Stimulated activated CD4-positive, alpha-beta T cell treated with anti-CD3 and anti-CD28 coated beads, Interleukin-15, amount 100 ng/mL, for 48 hours (primary cell): ENCODE data around the gene CACNA1D.

Source experiments
- DNase-seq, 2 donors: peaks; one replicate each; pipeline ENCODE4 v3.0.0-alpha.2; 2020; ENCODE audit warnings: low read depth in 2 of 2

CACNA1D gene

DNA sequence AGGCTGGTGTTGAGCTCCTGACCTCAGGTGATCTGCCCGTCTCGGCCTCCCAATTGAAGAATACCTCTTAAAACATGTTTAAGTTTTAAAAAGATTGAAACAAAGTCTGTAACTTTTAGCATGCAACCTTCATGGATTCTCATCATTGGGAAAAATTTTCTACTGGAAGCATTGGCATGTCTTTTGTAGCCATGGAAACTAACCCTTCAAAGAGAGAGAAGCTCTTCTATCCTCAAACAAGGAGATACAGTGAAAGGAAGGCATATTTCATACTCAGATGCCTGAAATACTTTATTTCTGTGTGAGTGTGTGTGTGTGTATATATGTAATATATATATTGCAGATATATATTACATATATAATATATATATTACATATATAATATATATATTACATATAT is 196.9 kb downstream of the CACNA1D start:
- DNase-seq = no peak

DNA sequence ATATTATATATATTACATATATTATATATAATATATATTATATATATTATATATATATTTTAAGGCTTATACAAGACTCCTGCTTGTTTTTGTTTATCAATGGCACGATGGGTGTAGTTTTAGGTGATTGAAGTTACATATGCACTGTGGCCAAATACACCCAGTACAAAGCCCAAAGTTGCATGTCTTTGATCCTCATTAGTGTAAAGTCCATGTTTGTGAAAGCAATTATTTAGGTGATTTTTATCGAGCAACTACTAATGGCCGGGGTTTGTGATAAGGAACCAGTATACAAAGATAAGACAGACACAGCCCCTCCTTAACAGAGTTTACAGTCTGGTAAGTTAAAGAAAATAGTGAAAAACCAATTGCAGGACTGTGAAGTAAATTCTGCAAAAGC is 197.5 kb downstream of the CACNA1D start:
- DNase-seq = no peak

DNA sequence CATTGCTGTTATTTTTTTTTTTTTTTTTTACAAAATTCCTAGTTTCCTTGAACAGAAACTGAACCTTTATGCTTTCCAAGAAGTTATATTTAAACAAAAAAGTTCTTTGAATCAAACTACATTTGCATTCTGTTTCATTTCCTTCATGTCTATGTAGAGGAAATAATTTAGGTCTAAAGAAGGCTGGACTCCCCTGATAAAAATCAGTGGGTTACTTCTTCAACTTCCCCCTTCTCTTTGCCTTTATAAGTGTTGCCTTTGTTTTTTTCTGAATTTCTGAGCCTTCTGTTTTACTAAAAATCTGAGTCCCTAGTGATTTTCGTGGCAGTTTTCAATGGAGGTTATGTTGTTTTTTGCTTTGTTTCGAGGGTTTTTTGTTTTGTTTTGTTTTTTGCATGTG is 199.0 kb downstream of the CACNA1D start:
- no peak for DNase-seq

DNA sequence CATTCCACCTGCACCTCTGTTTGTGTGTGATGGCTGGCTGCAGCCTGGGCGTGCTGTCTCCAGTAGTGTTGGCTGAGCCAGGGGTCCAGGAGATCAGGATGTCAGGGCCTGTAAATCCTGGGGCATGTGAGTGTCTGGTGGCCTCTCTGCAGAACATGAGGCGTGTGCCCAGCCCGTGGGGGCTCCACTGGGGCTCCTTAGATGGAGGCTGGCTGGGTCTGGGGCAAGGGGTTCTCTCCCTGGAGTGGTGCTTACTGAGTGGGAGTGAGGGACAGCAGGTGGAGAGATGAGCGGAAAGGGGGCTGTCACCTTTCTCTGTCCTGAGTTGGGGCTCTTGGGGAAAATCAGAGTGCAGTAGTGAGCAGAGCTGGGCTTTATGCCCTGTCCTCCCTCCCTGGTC is 199.6 kb downstream of the CACNA1D start:
- no peak for DNase-seq

DNA sequence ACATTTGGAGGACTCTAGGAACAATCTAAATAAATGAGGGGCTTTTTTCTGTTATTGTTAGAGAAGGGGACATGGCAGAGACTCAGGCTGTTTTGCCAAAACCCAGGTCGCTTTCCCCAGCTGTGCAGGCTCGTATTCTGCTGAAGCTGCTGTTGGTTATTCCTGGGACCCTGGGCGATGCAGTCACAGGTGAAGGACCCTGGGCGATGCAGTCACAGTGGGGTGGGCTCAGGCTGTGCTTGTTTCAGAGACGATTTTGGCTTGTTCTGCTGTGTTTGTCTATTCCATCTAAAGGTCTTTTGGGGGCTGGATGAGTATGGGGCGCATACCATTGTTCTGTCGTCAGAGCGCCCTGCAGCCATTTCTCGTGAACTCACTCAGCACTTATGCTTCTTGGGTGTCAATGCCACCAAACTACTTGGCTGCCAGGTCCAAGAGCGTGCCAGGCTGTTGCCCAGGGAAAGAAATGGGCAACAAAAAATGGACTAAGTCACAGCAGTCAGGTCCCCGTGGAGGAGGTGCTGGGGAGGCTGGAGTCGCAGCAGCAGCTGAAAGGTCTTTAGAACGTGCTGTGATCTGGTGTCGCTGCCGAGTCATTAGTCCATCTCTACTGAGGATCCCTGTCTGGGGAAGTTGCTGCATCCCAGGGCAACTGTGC is 200.4 kb downstream of the CACNA1D start:
- no peak for DNase-seq

DNA sequence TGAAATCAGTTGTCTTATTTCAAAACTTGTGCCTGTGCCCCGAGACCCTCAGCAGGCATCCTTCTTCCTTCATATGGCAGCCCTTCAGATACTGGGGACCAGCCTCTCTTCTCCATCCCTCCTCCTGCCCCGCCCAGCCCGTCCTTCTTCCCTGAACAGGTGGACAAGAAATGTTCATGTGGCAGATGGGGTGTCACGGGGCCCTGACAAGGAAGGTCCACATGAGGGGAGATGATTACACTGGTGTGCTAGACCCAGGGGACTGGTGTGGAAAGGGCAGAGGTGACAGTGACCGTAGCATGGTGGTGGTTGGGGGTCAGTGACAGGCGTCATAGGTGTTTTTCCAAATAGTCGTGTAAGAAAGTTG is 200.9 kb downstream of the CACNA1D start:
- no peak for DNase-seq

DNA sequence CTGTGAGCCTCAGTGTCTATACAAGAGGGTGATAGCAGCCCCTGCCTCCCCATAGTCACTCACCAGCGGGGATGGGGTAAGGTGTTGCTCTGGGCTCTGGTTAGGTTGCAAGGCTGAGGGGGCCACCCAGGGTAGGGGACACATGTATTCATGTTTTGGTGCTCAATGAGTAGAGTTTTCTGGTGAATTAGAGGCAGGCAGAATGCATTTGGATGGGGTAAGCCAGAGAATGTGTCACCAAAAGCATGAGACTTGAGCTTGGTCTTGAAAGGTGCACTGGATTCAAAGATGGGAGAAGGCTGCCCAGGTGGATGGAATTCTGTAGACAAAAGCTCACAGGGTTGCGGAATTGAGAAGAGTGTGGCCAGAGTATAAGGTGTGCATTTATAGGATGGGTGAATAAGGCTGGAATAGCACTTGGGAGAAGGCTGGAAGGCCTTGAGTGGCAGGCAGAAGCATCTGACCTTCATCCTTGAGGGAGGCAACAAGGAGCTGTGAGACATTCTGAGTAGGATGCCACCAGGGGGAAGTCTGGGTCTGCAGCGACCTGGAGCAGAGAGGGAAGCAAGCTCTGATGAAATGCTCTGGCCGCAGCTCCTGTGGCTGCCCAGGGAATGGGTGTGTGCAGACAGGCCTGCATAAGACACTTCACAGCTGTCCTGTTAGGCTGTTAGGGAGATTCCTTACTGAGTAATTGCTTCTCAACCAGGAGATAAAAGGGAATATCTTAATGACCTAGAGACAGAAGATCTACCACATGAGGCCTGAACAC is 202.2 kb downstream of the CACNA1D start:
- no peak for DNase-seq

DNA sequence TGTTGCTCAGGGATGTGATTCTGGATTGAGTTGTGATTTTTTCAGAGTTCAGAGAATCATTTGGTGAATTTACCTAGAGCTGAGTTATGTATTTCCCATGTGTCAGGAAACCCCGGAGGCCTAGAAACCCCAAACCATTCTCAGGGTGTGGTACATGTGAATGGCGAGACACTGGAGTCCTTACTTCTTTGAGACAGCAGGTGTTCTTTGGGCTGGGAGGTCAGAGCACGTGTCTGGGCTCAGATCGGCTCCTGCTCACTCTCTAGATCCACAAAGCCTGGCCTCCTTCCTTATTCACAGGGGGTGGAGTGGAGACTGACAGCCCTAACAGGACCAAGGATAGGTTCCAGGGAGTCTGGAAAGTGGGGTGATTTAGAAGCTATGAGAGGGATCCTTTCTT is 206.0 kb downstream of the CACNA1D start:
- no peak for DNase-seq

DNA sequence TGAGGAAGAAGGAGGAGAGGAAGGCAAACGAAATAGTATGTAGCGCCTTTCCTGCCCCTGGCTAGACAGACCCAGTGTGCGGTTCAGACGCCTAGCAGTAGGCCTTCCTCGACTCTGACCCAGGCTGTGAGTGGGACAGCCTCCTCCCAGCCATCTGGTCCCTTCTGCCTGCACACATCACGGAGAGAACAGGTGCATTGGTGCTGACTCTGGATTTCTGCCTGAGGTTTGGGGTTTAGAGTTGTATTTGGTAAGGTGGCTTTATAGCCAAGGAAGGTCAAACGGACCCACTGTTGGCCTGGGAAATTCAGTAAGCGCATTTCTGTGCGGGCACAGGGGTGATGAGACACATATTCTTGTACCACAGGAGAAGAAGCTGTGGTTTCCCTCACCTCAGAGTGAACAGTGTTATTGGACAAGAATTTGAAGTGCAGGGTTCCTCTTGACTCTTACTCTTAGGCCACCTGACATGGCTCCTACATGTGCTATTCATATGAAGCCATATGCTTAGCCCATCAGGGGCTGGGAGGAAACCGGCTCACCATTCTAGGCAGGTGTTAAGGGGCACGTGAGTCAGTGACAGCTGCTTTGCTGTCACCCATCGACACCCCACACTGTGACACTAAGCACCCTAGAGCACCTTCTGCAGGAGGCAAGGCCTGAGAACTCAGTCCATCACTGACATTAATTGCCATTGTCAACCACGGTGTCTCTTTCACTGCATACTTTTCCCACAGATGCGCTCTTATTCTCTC is 208.5 kb downstream of the CACNA1D start:
- no peak for DNase-seq

DNA sequence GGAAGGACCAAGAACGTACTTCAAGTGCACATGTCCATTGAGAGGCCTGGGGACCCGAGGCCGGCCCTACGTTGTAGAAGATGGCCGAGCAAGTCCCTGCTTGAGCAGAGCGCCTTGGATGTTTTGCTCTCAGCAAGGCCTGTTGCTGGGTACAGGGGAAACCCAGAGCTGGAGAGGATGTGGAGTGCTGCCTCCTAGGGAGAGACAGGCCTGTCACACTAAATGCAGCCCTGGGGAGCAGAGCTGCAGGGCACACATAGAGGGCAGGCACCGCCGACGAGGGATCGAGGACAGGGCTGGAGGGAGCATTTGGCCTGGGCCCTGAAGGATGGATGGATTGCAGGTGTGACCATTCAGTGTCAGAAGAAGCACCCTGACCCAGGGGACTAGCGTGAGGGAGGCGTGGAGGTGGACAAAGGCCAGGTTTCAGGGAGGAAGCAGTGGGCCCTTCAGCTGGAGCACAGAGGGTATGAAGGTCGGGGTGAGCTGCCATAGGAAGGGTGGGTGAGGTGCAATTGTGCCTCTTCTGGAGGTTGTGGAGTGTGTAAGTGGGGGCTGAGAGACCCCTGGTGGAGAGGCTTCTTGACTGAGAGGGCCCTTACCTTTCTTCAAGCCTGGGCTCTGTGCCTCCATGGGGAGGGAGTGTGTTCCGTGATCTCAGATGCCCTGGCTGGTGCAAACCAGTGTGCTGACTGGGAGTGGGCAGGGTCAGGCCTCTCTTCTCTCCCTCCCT is 209.4 kb downstream of the CACNA1D start:
- DNase-seq = no peak

DNA sequence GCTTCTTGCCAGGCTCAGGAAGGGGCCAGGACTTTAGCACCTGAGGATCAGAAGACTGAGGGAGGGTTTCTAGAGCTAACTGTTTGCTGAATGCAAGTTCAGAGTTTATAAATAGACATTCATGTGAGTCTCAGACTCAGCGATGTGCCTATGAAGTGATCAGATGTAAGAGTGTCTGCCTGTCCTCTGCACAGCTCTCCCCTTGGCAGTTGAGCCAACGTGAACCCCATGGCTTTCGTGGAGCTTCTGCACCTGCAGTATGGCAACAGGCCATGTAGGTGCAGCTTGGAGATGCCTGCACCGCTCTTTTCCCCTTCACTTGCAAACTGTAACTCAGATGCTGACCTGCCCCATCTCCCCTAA is 209.9 kb downstream of the CACNA1D start:
- no peak for DNase-seq

DNA sequence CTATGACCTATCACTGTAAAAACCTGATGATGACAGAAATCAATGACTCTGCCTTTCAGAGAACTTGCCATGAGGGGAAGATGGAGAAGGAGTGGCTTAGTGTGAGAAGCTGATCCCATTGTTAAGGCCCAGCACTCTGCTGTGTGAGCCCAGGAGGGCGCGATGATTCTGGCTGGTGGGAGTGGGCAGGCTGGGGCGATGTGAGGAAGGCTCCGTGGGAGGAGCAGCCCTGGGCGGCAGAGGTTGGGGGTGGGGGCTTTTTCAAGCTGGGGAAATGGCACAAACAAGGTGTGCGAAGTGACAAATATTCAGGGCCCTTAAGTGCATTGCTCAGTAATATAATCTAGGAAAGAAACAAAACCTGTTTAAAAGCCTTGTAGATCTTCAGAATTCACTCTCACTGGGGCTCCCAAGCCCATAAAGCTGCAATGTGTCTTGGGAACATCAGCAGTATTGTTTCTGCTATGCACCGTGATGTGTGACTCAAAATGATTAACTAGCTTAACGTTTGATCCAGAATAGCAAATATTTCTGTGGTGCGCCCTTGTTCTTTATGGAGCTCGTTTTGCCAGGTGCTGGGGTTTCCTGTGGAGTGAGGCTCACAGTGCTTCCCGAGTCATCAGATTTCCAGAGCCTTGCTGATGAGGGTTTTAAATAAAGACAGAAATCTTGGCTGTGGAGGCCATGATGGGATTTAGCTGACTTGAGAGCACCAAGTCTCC is 210.8 kb downstream of the CACNA1D start:
- DNase-seq = no peak

DNA sequence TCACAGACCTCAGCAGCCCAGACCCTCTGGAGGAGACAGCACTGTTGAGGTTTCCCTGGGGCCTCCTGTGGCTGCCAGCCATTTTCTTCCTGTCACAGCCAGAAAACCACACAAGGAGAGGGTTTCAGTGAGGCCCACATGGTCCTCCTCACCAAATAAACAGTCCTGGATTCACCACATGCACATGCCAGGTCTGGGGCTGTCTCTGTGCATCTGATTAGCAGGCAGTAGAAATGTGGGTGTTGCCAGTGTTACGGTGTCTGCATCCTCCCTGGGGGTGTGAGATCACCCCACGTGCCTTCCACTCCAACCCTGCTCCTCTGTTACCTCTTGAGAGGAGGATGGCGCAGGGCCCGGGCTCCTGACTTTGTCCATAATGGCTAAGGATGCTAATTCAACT is 211.4 kb downstream of the CACNA1D start:
- DNase-seq = no peak

DNA sequence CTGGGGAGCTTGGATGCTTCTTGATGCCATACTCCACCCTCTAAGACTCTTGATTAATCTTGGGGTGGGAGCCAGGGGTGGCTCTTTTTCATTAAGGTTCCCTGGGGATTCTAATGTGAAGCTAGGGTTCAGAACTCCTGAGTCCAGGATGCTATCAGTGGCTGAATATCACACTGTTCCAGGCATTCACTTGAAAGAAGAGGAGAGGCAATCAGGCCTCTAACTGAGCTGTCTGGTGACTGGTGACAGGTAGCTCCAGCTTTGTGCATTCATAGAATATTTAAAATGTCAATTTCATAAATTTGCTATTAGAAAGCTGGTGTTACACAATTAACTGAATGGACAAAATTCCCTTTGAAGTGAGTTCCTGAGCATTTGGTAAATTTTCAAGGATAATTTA is 212.8 kb downstream of the CACNA1D start:
- no peak for DNase-seq

DNA sequence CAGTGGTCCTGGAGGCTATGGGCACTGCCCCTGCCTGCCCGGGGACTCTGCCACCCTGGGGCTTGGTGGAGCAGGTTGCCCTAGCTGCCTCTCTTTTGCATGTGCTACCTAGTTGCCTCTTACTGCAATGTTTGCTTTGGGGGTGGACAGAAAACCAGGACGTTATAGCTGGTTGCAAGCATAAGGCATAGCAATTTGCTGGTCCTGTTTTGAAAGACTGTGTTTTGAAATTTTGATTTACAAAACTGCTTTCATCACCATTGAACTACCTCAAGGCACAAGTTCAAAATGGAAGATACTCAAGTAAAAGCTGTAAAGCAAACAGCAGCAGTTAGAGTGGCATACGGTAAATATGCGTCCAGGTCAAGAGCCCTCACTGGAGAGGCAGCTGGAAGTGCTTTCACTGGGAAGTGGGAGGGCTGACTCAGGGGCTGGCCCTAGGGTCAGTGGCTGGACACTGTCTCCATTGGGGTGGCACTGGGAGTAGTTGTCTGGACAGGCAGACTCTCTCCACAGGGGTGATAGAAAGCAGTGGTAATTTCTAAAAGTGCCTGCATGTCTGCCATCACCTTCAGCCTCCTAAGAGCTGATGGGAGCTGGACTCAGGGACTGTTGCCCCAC is 213.7 kb downstream of the CACNA1D start:
- no peak for DNase-seq

DNA sequence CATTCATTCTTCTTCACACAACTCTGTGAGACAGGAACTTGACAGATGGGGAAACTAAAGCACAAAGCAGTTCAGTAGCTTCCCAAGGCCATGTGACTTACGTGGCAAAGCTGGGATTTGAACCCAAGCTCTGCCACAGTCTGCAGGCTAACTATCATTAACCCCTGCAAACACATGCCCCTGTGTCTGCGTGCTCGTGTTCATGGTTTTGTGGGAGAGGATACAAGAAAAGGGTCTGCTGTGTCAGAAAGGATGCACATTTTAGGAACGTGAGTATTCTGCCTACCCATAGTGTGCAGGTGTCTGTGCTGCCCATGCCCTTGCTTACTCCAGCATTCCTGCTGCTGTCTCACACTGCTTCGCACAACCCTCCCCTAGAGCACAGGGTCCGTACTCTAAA is 214.8 kb downstream of the CACNA1D start:
- DNase-seq = no peak

DNA sequence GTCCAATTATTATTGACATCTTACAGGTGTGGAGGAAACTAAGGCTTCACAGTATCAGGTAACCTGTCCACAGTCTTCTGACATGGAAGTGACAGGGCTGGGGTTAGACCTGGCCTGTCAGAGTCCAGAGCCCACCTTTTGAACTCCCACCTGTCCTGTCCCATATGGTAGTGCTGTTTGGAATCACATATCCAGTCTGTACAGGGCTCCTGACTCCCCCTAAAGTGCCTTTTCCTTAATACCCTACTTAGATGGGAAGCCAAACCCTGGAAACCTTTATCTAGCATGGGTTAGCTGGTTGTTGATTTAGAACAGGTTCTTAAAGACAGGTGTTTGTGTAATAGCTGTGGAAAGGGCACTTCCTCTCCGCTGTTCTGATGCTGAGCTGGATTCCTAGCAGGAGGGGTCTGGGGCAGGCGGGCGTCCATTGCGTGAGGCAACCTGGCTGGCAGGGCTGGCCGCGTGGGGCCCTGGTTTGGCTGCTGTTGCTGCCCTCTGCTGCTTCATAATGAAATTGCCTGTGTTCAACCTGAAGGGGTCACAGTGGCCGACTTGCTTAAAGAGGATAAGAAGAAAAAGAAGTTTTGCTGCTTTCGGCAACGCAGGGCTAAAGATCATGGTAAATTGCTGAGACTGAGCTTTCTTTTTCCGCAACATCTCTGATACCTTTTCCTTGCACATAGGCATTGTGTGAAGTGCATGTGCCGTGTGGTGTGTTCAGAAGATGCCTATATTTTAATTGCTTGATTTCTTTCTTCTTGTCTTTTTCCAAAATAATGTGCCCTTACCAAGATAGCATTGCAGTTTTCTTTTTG is 215.7 kb downstream of the CACNA1D start:
- DNase-seq = peak; percentile 33 to 45

DNA sequence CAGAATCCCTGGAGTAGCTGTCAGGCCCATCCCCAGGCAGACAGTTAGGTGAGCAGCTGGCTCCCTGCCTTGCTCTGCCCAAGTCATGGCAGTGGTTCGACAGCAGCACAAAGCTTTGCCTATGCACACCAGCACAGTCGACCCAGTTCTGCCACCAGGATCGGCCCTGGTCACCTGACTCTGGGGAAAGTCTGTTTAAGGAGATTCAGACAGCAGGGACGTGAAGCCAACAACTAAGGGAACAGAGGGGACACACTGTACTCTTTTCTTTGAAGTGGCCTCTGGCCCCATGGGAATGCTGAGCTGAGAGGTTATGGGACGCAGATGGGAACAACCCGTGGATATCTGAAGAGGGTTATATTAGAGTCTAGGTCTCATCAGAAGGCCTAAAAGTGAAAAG is 217.0 kb downstream of the CACNA1D start:
- no peak for DNase-seq

DNA sequence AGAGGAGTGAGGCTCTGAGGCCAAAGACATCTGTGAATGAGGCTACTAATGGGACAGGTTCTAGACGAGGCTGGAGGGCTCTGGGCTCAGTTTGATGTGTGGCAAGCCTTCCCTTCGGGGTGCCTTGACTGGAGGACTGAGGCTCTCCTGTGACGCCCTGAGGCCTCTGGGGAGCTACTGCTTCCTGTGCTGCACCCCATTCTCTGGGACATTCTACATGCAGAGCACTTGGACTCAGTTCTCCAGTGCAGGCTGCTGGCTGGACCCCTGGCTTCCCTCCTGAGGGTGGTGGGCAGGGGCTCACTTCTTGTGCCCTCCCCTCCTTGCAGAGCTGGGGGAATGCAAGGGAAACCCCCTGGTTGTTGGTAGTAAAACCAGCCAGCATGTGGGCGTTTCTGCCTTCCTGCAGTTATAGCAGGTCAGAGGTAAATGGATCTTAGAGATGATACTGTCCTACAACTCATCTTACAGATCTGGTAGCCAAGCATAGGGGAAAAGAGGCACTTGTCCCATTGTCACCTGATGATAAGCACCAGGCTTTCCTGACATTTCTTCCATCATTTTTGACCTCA is 218.5 kb downstream of the CACNA1D start:
- DNase-seq = no peak

DNA sequence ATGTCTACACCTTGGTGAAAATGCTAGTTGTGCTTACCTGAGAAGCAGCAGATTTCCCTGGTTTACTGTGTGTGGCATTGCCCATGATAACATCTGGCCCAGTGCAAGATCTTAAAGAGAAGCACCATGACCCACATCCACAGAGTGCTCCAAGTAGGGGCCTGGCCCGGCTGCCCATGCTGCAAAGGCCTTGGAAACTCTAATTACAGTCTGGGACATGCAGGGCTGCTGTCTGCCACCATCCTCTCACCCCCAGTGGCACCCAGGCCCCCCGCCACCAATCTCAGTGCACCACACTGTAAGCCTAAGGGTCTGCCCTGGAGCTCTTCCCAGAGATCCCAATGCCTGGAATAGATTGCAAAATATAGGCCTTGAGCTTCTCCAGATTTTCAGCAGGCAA is 219.2 kb downstream of the CACNA1D start:
- no peak for DNase-seq
